B cell (primary cell): ENCODE measurements around the gene ZNF366. TPM values are rescaled to one million over a fixed set of nuclear protein-coding genes. Genes with fewer than 3 reads are reported as not detected.

Experiments
- ATAC-seq: fragments of 200-7000 bp; cut with Tn5 transposase; one replicate; pipeline ENCODE4 v1.10.0; 2021; ENCODE audit warnings: low read depth, mild to moderate bottlenecking, moderate number of reproducible peaks, moderate library complexity
- CTCF ChIA-PET: fragments of 350-600 bp; sonication (Branson Sonifier 250); formaldehyde crosslinking; loops from one replicate; lab custom pipeline; 2021; ENCODE audit warnings: antibody characterized with exemption, inconsistent platforms; lab: Charles Lee
- POLR2A ChIA-PET: fragments of 350-600 bp; sonication (Branson Sonifier 250); formaldehyde crosslinking; loops from one replicate; lab custom pipeline; 2021; ENCODE audit warnings: antibody characterized with exemption; lab: Charles Lee
- DNase-seq: peaks from one replicate; pipeline ENCODE4 v3.0.0; 2013
- H2AFZ ChIP-seq: 2 replicates; pipeline ENCODE4 v1.6.1; 2012; ENCODE audit warnings: mild to moderate bottlenecking, low read depth, low read length; ENCODE audit not compliant: insufficient read depth, poor library complexity, severe bottlenecking
- H3K27ac ChIP-seq, 2 donors: 1 replicate in 1 of 2; 2 replicates in 1 of 2; pipeline ENCODE4 v1.5.1; 2012 to 2013; ENCODE audit warnings: low read length in 2 of 2, mild to moderate bottlenecking in 2 of 2, moderate library complexity in 1 of 2
- H3K27me3 ChIP-seq, 4 experiments: fragments of 200-600 bp in 1 of 4; sonication (generic) in 1 of 4; replicated peaks in 1 of 4; 1 replicate in 2 of 4; 2 replicates in 2 of 4; pipeline versions ENCODE4 v1.6.1 to v1.7.0; 2013 to 2016; ENCODE audit warnings: low read length in 3 of 4, mild to moderate bottlenecking in 2 of 4, mixed read lengths in 1 of 4, moderate library complexity in 1 of 4; ENCODE audit not compliant: insufficient read depth in 4 of 4, control insufficient read depth in 3 of 4; ENCODE audit errors: control extremely low read depth in 1 of 4
- H3K36me3 ChIP-seq, 2 experiments: replicated peaks in 1 of 2; 1 replicate in 1 of 2; 2 replicates in 1 of 2; pipeline versions ENCODE4 v1.6.1 to v1.7.1; 2013; ENCODE audit warnings: low read length in 1 of 2; ENCODE audit not compliant: insufficient read depth in 2 of 2, control insufficient read depth in 1 of 2; ENCODE audit errors: control extremely low read depth in 1 of 2, extremely low read depth in 1 of 2
- H3K4me1 ChIP-seq, 2 donors: fragments of 200-600 bp in 1 of 2; sonication (generic) in 1 of 2; 1 replicate in 1 of 2; 2 replicates in 1 of 2; pipeline versions ENCODE4 v1.5.1 to v1.6.1; 2013 to 2017; ENCODE audit warnings: low read length in 2 of 2; ENCODE audit not compliant: control insufficient read depth in 2 of 2, insufficient read depth in 2 of 2
- H3K4me2 ChIP-seq: replicated peaks from 2 replicates; pipeline ENCODE3; 2012; ENCODE audit warnings: mild to moderate bottlenecking, low read depth, low read length; ENCODE audit not compliant: poor library complexity, severe bottlenecking
- H3K4me3 ChIP-seq, 5 experiments: fragments of 200-600 bp in 1 of 5; sonication (generic) in 1 of 5; 1 replicate in 3 of 5; 2 replicates in 2 of 5; pipeline versions ENCODE4 v1.5.1 to v1.7.0; 2011 to 2016; ENCODE audit warnings: low read length in 4 of 5, mild to moderate bottlenecking in 4 of 5, low read depth in 2 of 5, control low read depth in 1 of 5, moderate library complexity in 1 of 5; ENCODE audit not compliant: insufficient read depth in 1 of 5; ENCODE audit errors: control extremely low read depth in 1 of 5, extremely low read depth in 1 of 5
- H3K79me2 ChIP-seq: fragments of 200-600 bp; sonication (generic); one replicate; pipeline ENCODE4 v1.6.0; 2016; ENCODE audit warnings: low read length; ENCODE audit not compliant: control insufficient read depth, insufficient read depth
- H3K9ac ChIP-seq: fragments of 200-600 bp; sonication (generic); 2 replicates; pipeline ENCODE4 v1.6.1; 2017; ENCODE audit warnings: mild to moderate bottlenecking, low read length, moderate library complexity
- H3K9me3 ChIP-seq, 3 donors: one replicate each; pipeline versions ENCODE4 v1.6.1 to v1.7.1; 2013; ENCODE audit warnings: low read length in 2 of 3; ENCODE audit not compliant: control insufficient read depth in 2 of 3, insufficient read depth in 1 of 3; ENCODE audit errors: control extremely low read depth in 1 of 3
- H4K20me1 ChIP-seq: 2 replicates; pipeline ENCODE4 v1.6.0; 2012; ENCODE audit warnings: mild to moderate bottlenecking, low read length; ENCODE audit not compliant: insufficient read depth, control insufficient read depth, poor library complexity, severe bottlenecking
- H3K27ac Mint-ChIP-seq: one replicate; pipeline ENCODE4 v1.8.0; 2021; ENCODE audit warnings: mixed read lengths
- H3K27me3 Mint-ChIP-seq: one replicate; pipeline ENCODE4 v1.8.0; 2021; ENCODE audit warnings: mixed read lengths
- H3K4me1 Mint-ChIP-seq: one replicate; pipeline ENCODE4 v1.8.0; 2021; ENCODE audit warnings: mixed read lengths
- H3K4me3 Mint-ChIP-seq: one replicate; pipeline ENCODE4 v1.8.0; 2021; ENCODE audit warnings: mixed read lengths
- H3K9me3 Mint-ChIP-seq: one replicate; pipeline ENCODE4 v1.8.0; 2022; ENCODE audit warnings: mixed read lengths; ENCODE audit not compliant: insufficient read depth
- CTCF ChIP-seq: fragments of 200-600 bp; IDR thresholded peaks from one replicate; pipeline ENCODE4 v1.8.0; 2022; ENCODE audit warnings: antibody characterized with exemption, mild to moderate bottlenecking
- EZH2 ChIP-seq: IDR thresholded peaks from 2 replicates; pipeline ENCODE4 v1.6.1; 2012; ENCODE audit warnings: borderline replicate concordance, low read depth, mild to moderate bottlenecking, moderate library complexity, low read length; ENCODE audit not compliant: insufficient read depth, poor library complexity, severe bottlenecking
- WGBS: methylation state at CpG from one replicate; pipeline ENCODE4 v1.1.5; 2013; ENCODE audit warnings: missing lambda C conversion rate; ENCODE audit not compliant: insufficient coverage; 5-methylcytosine and 5-hydroxymethylcytosine counted together
- intact Hi-C: fragments of 100-400 bp; cut with micrococcal nuclease; formaldehyde crosslinking; loops from one replicate; pipeline ENCODE4 v1.10.0; 2022
- polyA plus RNA-seq: library from polyadenylated mRNA; depleted of rRNA; stranded (reverse); fragments of >200 nt; gene quantifications from 2 replicates; pipeline ENCODE4 v1.2.3, GENCODE V29; 2012
- total RNA-seq, 2 donors: library from RNA; stranded (reverse); fragments of 120-200 nt in 1 of 2; gene quantifications; 1 replicate in 1 of 2; 2 replicates in 1 of 2; pipeline versions ENCODE4 v1.2.3 to v1.2.4, GENCODE V29; 2013 to 2022

The ZNF366 gene
- total and polyA plus RNA-seq, 2 donors (not counting 1 experiment from before 2014, with no cell fraction given), result 0.03 TPM; not detected in 1

GRCh38 chr5:72436796-72437471 is 70.3 kb downstream of the ZNF366 start:
- H3K9me3 ChIP-seq, result no peaks in the 10 kb centered on the region
- POLR2A ChIA-PET, result no interaction called here
- Mint-ChIP-seq H3K4me3 (no peak overlapping the region), H3K27ac (no peak overlapping the region), H3K27me3 (peaks cover 17% of the 10 kb centered on the region), H3K9me3 (no peaks in the 10 kb centered on the region), H3K4me1 (no peaks in the 10 kb centered on the region)
- H3K9ac ChIP-seq, result no peak overlapping the region
- no peaks in the 10 kb centered on the region for H3K36me3 ChIP-seq
- intact Hi-C loops, result no loop called here
- DNase-seq, result no peak
- ATAC-seq, result no peak
- H3K4me2 ChIP-seq, result no peak overlapping the region
- CTCF ChIA-PET, result no interaction called here
- no peak overlapping the region for H3K27ac ChIP-seq
- H3K27me3 ChIP-seq, result peaks cover 0 to 5% (median 1%) of the 10 kb centered on the region in 4 experiments
- no peak overlapping the region for H3K4me3 ChIP-seq
- H4K20me1 ChIP-seq, result no peaks in the 10 kb centered on the region
- no peak for TF ChIP-seq CTCF
- TF ChIP-seq EZH2, result no peak
- H3K4me1 ChIP-seq, result no peaks in the 10 kb centered on the region
- H2AFZ ChIP-seq, result no peak overlapping the region
- H3K79me2 ChIP-seq, result no peaks in the 10 kb centered on the region
- WGBS, result no CpG with 5 or more reads among the region's 3 CpGs

- ATAC-seq (no peak), DNase-seq (no peak)
- Histone ChIP-seq H2AFZ (no peak overlapping the region), H4K20me1 (no peaks in the 10 kb centered on the region), H3K4me2 (no peak overlapping the region), H3K4me3 (no peak overlapping the region), H3K36me3 (no peaks in the 10 kb centered on the region), H3K79me2 (no peaks in the 10 kb centered on the region), H3K4me1 (no peaks in the 10 kb centered on the region), H3K27me3 (peaks cover 0 to 5% (median 1%) of the 10 kb centered on the region in 4 experiments), H3K27ac (no peak overlapping the region), H3K9me3 (no peaks in the 10 kb centered on the region), H3K9ac (no peak overlapping the region)
- Mint-ChIP-seq H3K4me1 (no peaks in the 10 kb centered on the region), H3K9me3 (no peaks in the 10 kb centered on the region), H3K27me3 (peaks cover 21% of the 10 kb centered on the region), H3K27ac (no peak overlapping the region), H3K4me3 (no peak overlapping the region)
- 100% methylated on average over 1 of the region's 3 CpGs for WGBS
- ChIA-PET POLR2A (no interaction called here), CTCF (no interaction called here)
- intact Hi-C loops, result no loop called here
- TF ChIP-seq CTCF, result no peak
- TF ChIP-seq EZH2, result no peak
Measured at GRCh38 chr5:72434781-72435437, 72.3 kb downstream of the ZNF366 start.
